Body of pancreas (tissue), 4 donors: Measurements from ENCODE around the gene SNX13.

Source experiments
- POLR2A ChIP-seq, 3 donors: fragments of 450-650 bp; IDR thresholded peaks; one replicate each; pipeline ENCODE4 v1.6.1; 2016; ENCODE audit warnings: antibody characterized with exemption in 3 of 3, mild to moderate bottlenecking in 2 of 3
- TF ChIP-seq, protein P1 (sequence below), 7 experiments: fragments of 450-650 bp in 4 of 7; fragments of 200-600 bp in 3 of 7; sonication (generic) in 3 of 7; IDR thresholded peaks; one replicate each; pipeline ENCODE4 v1.5.1; 2016 to 2019; ENCODE audit warnings: antibody characterized with exemption in 7 of 7

DNA sequence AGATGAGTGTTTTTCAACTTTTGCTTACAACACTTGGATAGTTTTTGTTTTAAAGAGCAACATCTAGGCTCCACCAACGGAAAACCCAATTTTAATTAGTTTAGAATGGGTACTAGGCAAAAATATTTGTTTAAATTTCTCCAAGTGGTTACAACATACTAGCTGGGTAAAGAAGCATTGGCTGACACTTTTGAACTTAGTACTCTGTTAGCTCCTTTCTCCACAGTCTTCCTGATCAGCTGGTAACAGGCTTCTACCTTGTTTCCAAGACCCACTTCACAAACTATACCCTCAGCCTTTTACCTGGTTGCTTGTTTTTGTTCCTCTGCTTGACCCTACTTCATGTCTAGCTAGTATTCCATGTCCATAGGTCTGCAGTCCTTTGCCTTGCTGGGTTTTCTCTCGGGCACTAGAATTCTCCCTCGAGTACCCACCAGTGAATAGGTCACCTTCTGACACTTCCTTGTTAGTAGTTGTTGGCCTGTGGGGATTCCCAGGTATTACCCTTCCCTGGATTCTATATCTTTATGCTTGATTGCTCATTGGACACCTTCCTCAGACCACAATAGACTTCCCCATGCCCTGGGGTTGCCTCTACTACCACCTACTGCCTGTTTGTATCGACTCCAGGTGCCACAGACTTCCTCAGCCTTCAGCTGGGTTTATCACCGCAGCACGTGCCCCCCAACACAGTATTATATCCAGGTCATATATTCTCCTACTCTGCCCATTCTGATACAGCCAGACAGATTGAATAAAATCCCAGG, 45.4 kb upstream of the SNX13 start:
- TF ChIP-seq, protein P1, sequence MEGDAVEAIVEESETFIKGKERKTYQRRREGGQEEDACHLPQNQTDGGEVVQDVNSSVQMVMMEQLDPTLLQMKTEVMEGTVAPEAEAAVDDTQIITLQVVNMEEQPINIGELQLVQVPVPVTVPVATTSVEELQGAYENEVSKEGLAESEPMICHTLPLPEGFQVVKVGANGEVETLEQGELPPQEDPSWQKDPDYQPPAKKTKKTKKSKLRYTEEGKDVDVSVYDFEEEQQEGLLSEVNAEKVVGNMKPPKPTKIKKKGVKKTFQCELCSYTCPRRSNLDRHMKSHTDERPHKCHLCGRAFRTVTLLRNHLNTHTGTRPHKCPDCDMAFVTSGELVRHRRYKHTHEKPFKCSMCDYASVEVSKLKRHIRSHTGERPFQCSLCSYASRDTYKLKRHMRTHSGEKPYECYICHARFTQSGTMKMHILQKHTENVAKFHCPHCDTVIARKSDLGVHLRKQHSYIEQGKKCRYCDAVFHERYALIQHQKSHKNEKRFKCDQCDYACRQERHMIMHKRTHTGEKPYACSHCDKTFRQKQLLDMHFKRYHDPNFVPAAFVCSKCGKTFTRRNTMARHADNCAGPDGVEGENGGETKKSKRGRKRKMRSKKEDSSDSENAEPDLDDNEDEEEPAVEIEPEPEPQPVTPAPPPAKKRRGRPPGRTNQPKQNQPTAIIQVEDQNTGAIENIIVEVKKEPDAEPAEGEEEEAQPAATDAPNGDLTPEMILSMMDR (IDR thresholded peaks at IDR 0.05): no peak
- no peak for TF ChIP-seq POLR2A (IDR thresholded peaks at IDR 0.05)
